CD14-positive monocyte (primary cell): ENCODE results near the gene TGM4. TPM values are rescaled to one million over a fixed set of nuclear protein-coding genes. Genes with fewer than 3 reads are reported as not detected.

Experiments used
- DNase-seq, 3 donors: peaks; one replicate each; pipeline ENCODE4 v3.0.0-alpha.2; 2011 to 2022
- H2AFZ ChIP-seq: 2 replicates; pipeline ENCODE4 v1.6.0; 2012; ENCODE audit warnings: mild to moderate bottlenecking, low read depth, low read length, inconsistent platforms; ENCODE audit not compliant: insufficient read depth, poor library complexity, severe bottlenecking
- H3K27ac ChIP-seq, 2 donors: 1 replicate in 1 of 2; 2 replicates in 1 of 2; pipeline ENCODE4 v1.5.1; 2012 to 2013; ENCODE audit warnings: low read length in 2 of 2, control low read depth in 1 of 2, inconsistent platforms in 1 of 2, low read depth in 1 of 2, mild to moderate bottlenecking in 1 of 2
- H3K27me3 ChIP-seq, 2 donors: one replicate each; pipeline versions ENCODE4 v1.6.0 to v1.6.1; 2011 to 2013; ENCODE audit warnings: low read length in 2 of 2; ENCODE audit not compliant: control insufficient read depth in 2 of 2, insufficient read depth in 2 of 2
- H3K36me3 ChIP-seq, 2 donors: replicated peaks in 1 of 2; 1 replicate in 1 of 2; 2 replicates in 1 of 2; pipeline versions ENCODE4 v1.5.1 to v1.6.1; 2012 to 2013; ENCODE audit warnings: low read length in 2 of 2, control low read depth in 1 of 2, inconsistent platforms in 1 of 2, mild to moderate bottlenecking in 1 of 2; ENCODE audit not compliant: insufficient read depth in 2 of 2, control insufficient read depth in 1 of 2
- H3K4me1 ChIP-seq, 2 donors: 1 replicate in 1 of 2; 2 replicates in 1 of 2; pipeline versions ENCODE4 v1.5.1 to v1.6.1; 2012 to 2013; ENCODE audit warnings: low read length in 2 of 2, control low read depth in 1 of 2, inconsistent platforms in 1 of 2, mild to moderate bottlenecking in 1 of 2, moderate library complexity in 1 of 2; ENCODE audit not compliant: insufficient read depth in 2 of 2, control insufficient read depth in 1 of 2
- H3K4me2 ChIP-seq: replicated peaks from 2 replicates; pipeline ENCODE3; 2012; ENCODE audit warnings: low read length, moderate library complexity, mild to moderate bottlenecking; ENCODE audit not compliant: poor library complexity, severe bottlenecking; ENCODE audit errors: extremely low read depth
- H3K4me3 ChIP-seq, 3 experiments: fragments of 200-600 bp in 1 of 3; sonication (generic) in 1 of 3; replicated peaks in 1 of 3; 1 replicate in 2 of 3; 2 replicates in 1 of 3; pipeline ENCODE4 v1.5.1; 2011 to 2013; ENCODE audit warnings: low read length in 3 of 3, mild to moderate bottlenecking in 3 of 3, control low read depth in 2 of 3, low read depth in 2 of 3, inconsistent platforms in 1 of 3, moderate library complexity in 1 of 3
- H3K79me2 ChIP-seq: 2 replicates; pipeline ENCODE4 v1.6.0; 2012; ENCODE audit warnings: mild to moderate bottlenecking, control low read depth, inconsistent platforms, low read length, moderate library complexity; ENCODE audit not compliant: insufficient read depth
- H3K9ac ChIP-seq: 2 replicates; pipeline ENCODE4 v1.6.0; 2017; ENCODE audit warnings: low read length, mild to moderate bottlenecking; ENCODE audit not compliant: insufficient read depth, poor library complexity, severe bottlenecking
- H3K9me3 ChIP-seq, 2 donors: replicated peaks in 1 of 2; 1 replicate in 1 of 2; 2 replicates in 1 of 2; pipeline versions ENCODE4 v1.5.1 to v1.6.1; 2012 to 2013; ENCODE audit warnings: low read length in 2 of 2, control low read depth in 1 of 2; ENCODE audit not compliant: control insufficient read depth in 1 of 2, insufficient read depth in 1 of 2
- H4K20me1 ChIP-seq: 2 replicates; pipeline ENCODE4 v1.6.0; 2012; ENCODE audit warnings: mild to moderate bottlenecking, low read length, control low read depth, moderate library complexity; ENCODE audit not compliant: insufficient read depth
- H3K27ac Mint-ChIP-seq, 7 donors: one replicate each; pipeline ENCODE4 v1.8.0; 2020; ENCODE audit warnings: mild to moderate bottlenecking in 7 of 7, mixed read lengths in 7 of 7, moderate library complexity in 6 of 7, inconsistent platforms in 2 of 7
- H3K27me3 Mint-ChIP-seq, 3 donors: one replicate each; pipeline ENCODE4 v1.8.0; 2021 to 2022; ENCODE audit warnings: low read depth in 3 of 3, mild to moderate bottlenecking in 3 of 3, mixed read lengths in 3 of 3, moderate library complexity in 3 of 3, inconsistent platforms in 1 of 3
- H3K36me3 Mint-ChIP-seq, 2 donors: one replicate each; pipeline ENCODE4 v1.8.0; 2020; ENCODE audit warnings: mixed read lengths in 2 of 2, inconsistent platforms in 1 of 2, mild to moderate bottlenecking in 1 of 2
- H3K4me1 Mint-ChIP-seq: one replicate; pipeline ENCODE4 v1.8.0; 2020; ENCODE audit warnings: mild to moderate bottlenecking, mixed read lengths
- H3K4me3 Mint-ChIP-seq, 2 donors: one replicate each; pipeline ENCODE4 v1.8.0; 2020; ENCODE audit warnings: mild to moderate bottlenecking in 2 of 2, mixed read lengths in 2 of 2, moderate library complexity in 1 of 2
- H3K9me3 Mint-ChIP-seq, 7 donors: one replicate each; pipeline ENCODE4 v1.8.0; 2020 to 2022; ENCODE audit warnings: mixed read lengths in 7 of 7, mild to moderate bottlenecking in 6 of 7, moderate library complexity in 6 of 7, inconsistent platforms in 2 of 7
- CTCF ChIP-seq: fragments of 200-600 bp; IDR thresholded peaks from one replicate; pipeline ENCODE4 v1.8.0; 2022; ENCODE audit warnings: antibody characterized with exemption, mild to moderate bottlenecking
- WGBS: methylation state at CpG from one replicate; pipeline ENCODE4 v1.1.5; 2013; ENCODE audit warnings: missing lambda C conversion rate; ENCODE audit not compliant: insufficient coverage; 5-methylcytosine and 5-hydroxymethylcytosine counted together
- intact Hi-C, 2 donors: fragments of 100-400 bp; cut with micrococcal nuclease; formaldehyde crosslinking; loops; one replicate each; pipeline versions ENCODE4 v1.15.0 to v1.15.1; 2023
- polyA plus RNA-seq, 3 donors: library from polyadenylated mRNA; depleted of rRNA in 1 of 3; unstranded in 2 of 3; stranded (reverse) in 1 of 3; fragments of 300-500 nt in 2 of 3; fragments of >200 nt in 1 of 3; fragmentation: Illumina TruSeq in 2 of 3; gene quantifications; 1 replicate in 2 of 3; 2 replicates in 1 of 3; pipeline ENCODE4 v1.2.3, GENCODE V29; 2012 to 2021

TGM4 gene
- polyA plus RNA-seq, 3 donors: 0.04 TPM; not detected in 2

GRCh38 chr3:44929782-44930181 lies 55.4 kb downstream of the TGM4 start:
- Histone ChIP-seq H3K9me3 (no peaks in the 10 kb centered on the region), H3K4me2 (no peak overlapping the region), H3K4me1 (no peaks in the 10 kb centered on the region), H3K36me3 (peaks cover 91 to 100% of the 10 kb centered on the region in 2 donors), H3K4me3 (no peak overlapping the region), H3K27ac (no peak overlapping the region), H3K79me2 (no peaks in the 10 kb centered on the region), H4K20me1 (no peaks in the 10 kb centered on the region), H2AFZ (no peak overlapping the region), H3K9ac (no peak overlapping the region), H3K27me3 (no peaks in the 10 kb centered on the region)
- peaks cover 94 to 99% of the 10 kb centered on the region in 2 donors for H3K36me3 Mint-ChIP-seq
- no peak overlapping the region for H3K27ac Mint-ChIP-seq
- 100% methylated on average over 3 of the region's 5 CpGs for WGBS
- H3K4me3 Mint-ChIP-seq: no peak overlapping the region
- no peak for DNase-seq
- peaks cover 0 to 2% (median 0%) of the 10 kb centered on the region in 3 donors for H3K27me3 Mint-ChIP-seq
- H3K4me1 Mint-ChIP-seq: no peaks in the 10 kb centered on the region
- no peaks in the 10 kb centered on the region for H3K9me3 Mint-ChIP-seq
- no peak for TF ChIP-seq CTCF
- intact Hi-C loops: no loop called here

- Mint-ChIP-seq H3K27ac (peak overlapping the region in 2 of 7 donors; percentile 42), H3K36me3 (peaks cover 91 to 97% of the 10 kb centered on the region in 2 donors), H3K4me1 (no peaks in the 10 kb centered on the region), H3K4me3 (no peak overlapping the region), H3K9me3 (no peaks in the 10 kb centered on the region), H3K27me3 (peaks cover 0 to 2% (median 0%) of the 10 kb centered on the region in 3 donors)
- intact Hi-C loops: no loop called here
- TF ChIP-seq CTCF: no peak
- Histone ChIP-seq H4K20me1 (peaks cover 7% of the 10 kb centered on the region), H3K9ac (no peak overlapping the region), H3K79me2 (peaks cover 2% of the 10 kb centered on the region), H3K4me3 (no peak overlapping the region), H2AFZ (no peak overlapping the region), H3K4me1 (no peaks in the 10 kb centered on the region), H3K4me2 (no peak overlapping the region), H3K9me3 (no peaks in the 10 kb centered on the region), H3K27ac (no peak overlapping the region), H3K27me3 (no peaks in the 10 kb centered on the region), H3K36me3 (peaks cover 82 to 100% of the 10 kb centered on the region in 2 donors)
- no CpG with 5 or more reads among the region's 2 CpGs for WGBS
- DNase-seq: no peak
Observed at GRCh38 chr3:44930911-44931310, 56.5 kb downstream of the TGM4 start.
